ENCODE results near the gene AGTR2.
"Not testable (repeated sequence)": the region's sequence is repeated elsewhere in the genome, so short reads cannot be mapped to it uniquely, and the experiment has no call there.

Gene AGTR2

GRCh38 chrX:116170511-116170910 lies at the start of gene AGTR2:
Gene AGTR2 (plus strand): TSS chrX:116170744. CDS start chrX:116172281, 1,537 bp downstream.
- Mint-ChIP-seq H3K36me3 (ENCODE audit: low read depth) (no peaks in the 10 kb centered on the region), H3K9me3 (no peaks in the 10 kb centered on the region), H3K27me3 (ENCODE audit: low read depth, poor library complexity) (peaks cover 6% of the 10 kb centered on the region), H3K4me3 (peak within 1 kb of the TSS; percentile 4), H3K27ac (peak within 1 kb of the TSS; percentile 78), H3K4me1 (peaks cover 39% of the 10 kb centered on the region)
- DNase-seq, result no peak
- TF ChIP-seq, protein P1, sequence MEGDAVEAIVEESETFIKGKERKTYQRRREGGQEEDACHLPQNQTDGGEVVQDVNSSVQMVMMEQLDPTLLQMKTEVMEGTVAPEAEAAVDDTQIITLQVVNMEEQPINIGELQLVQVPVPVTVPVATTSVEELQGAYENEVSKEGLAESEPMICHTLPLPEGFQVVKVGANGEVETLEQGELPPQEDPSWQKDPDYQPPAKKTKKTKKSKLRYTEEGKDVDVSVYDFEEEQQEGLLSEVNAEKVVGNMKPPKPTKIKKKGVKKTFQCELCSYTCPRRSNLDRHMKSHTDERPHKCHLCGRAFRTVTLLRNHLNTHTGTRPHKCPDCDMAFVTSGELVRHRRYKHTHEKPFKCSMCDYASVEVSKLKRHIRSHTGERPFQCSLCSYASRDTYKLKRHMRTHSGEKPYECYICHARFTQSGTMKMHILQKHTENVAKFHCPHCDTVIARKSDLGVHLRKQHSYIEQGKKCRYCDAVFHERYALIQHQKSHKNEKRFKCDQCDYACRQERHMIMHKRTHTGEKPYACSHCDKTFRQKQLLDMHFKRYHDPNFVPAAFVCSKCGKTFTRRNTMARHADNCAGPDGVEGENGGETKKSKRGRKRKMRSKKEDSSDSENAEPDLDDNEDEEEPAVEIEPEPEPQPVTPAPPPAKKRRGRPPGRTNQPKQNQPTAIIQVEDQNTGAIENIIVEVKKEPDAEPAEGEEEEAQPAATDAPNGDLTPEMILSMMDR (IDR thresholded peaks at IDR 0.05), result no peak

GRCh38 chrX:116135277-116135676 lies 35.3 kb upstream of the AGTR2 start:
- Mint-ChIP-seq H3K27ac (no peak overlapping the region), H3K4me1 (no peaks in the 10 kb centered on the region), H3K27me3 (ENCODE audit: low read depth, poor library complexity) (peaks cover 3% of the 10 kb centered on the region), H3K9me3 (no peaks in the 10 kb centered on the region), H3K36me3 (ENCODE audit: low read depth) (no peaks in the 10 kb centered on the region), H3K4me3 (no peak overlapping the region)
- TF ChIP-seq, protein P1 (IDR thresholded peaks at IDR 0.05), result no peak
- DNase-seq, result no peak

- H3K4me3 Mint-ChIP-seq; H3K4me1 Mint-ChIP-seq; H3K9me3 Mint-ChIP-seq; H3K36me3 Mint-ChIP-seq (ENCODE audit: low read depth); DNase-seq; H3K27me3 Mint-ChIP-seq (ENCODE audit: low read depth, poor library complexity); H3K27ac Mint-ChIP-seq: not testable (repeated sequence)
Observed at GRCh38 chrX:116141270-116141669, 29.3 kb upstream of the AGTR2 start.

- Mint-ChIP-seq H3K9me3 (no peaks in the 10 kb centered on the region), H3K27ac (no peak overlapping the region), H3K36me3 (ENCODE audit: low read depth) (no peaks in the 10 kb centered on the region), H3K27me3 (ENCODE audit: low read depth, poor library complexity) (no peaks in the 10 kb centered on the region), H3K4me1 (no peaks in the 10 kb centered on the region), H3K4me3 (no peak overlapping the region)
- DNase-seq, result no peak
- TF ChIP-seq, protein P1 (IDR thresholded peaks at IDR 0.05), result no peak
Observed at GRCh38 chrX:116142976-116143375, 27.6 kb upstream of the AGTR2 start.

- Mint-ChIP-seq H3K36me3 (ENCODE audit: low read depth) (no peaks in the 10 kb centered on the region), H3K27me3 (ENCODE audit: low read depth, poor library complexity) (peaks cover 3% of the 10 kb centered on the region), H3K9me3 (no peaks in the 10 kb centered on the region), H3K4me1 (peaks cover 30% of the 10 kb centered on the region), H3K27ac (peak overlapping the region; percentile 68), H3K4me3 (no peak overlapping the region)
- TF ChIP-seq, protein P1 (IDR thresholded peaks at IDR 0.05), result no peak
- no peak for DNase-seq
Observed at GRCh38 chrX:116172976-116173375, 2.4 kb downstream of the AGTR2 start.

- TF ChIP-seq, protein P1 (IDR thresholded peaks at IDR 0.05), result no peak
- Mint-ChIP-seq H3K4me1 (no peaks in the 10 kb centered on the region), H3K36me3 (ENCODE audit: low read depth) (no peaks in the 10 kb centered on the region), H3K27me3 (ENCODE audit: low read depth, poor library complexity) (no peaks in the 10 kb centered on the region), H3K27ac (no peak overlapping the region), H3K9me3 (no peaks in the 10 kb centered on the region), H3K4me3 (no peak overlapping the region)
- DNase-seq, result no peak
Observed at GRCh38 chrX:116181300-116181699, 10.8 kb downstream of the AGTR2 start.
